Endothelial cell (in vitro differentiated cells): Measurements from ENCODE around the gene CTNND2. TPM values are rescaled to one million over a fixed set of nuclear protein-coding genes. Genes with fewer than 3 reads are reported as not detected.

Source experiments
- DNase-seq: peaks from one replicate; pipeline ENCODE4 v3.0.0; 2021; ENCODE audit warnings: low spot score
- H3K27ac Mint-ChIP-seq: one replicate; pipeline ENCODE4 v1.8.0; 2021; ENCODE audit warnings: mixed read lengths, inconsistent platforms; ENCODE audit not compliant: unreplicated experiment
- H3K27me3 Mint-ChIP-seq: one replicate; pipeline ENCODE4 v1.8.0; 2021; ENCODE audit warnings: mild to moderate bottlenecking, moderate library complexity, mixed read lengths, inconsistent platforms; ENCODE audit not compliant: unreplicated experiment
- H3K36me3 Mint-ChIP-seq: one replicate; pipeline ENCODE4 v1.8.0; 2021; ENCODE audit warnings: mild to moderate bottlenecking, low read depth, mixed read lengths, inconsistent platforms; ENCODE audit not compliant: unreplicated experiment
- H3K4me1 Mint-ChIP-seq: one replicate; pipeline ENCODE4 v1.8.0; 2021; ENCODE audit warnings: mild to moderate bottlenecking, mixed read lengths, inconsistent platforms; ENCODE audit not compliant: unreplicated experiment
- H3K4me3 Mint-ChIP-seq: one replicate; pipeline ENCODE4 v1.8.0; 2021; ENCODE audit warnings: mild to moderate bottlenecking, mixed read lengths, inconsistent platforms; ENCODE audit not compliant: unreplicated experiment
- H3K9me3 Mint-ChIP-seq: one replicate; pipeline ENCODE4 v1.8.0; 2021; ENCODE audit warnings: mixed read lengths, inconsistent platforms; ENCODE audit not compliant: unreplicated experiment
- CTCF ChIP-seq: fragments of 200-600 bp; sonication (generic); IDR thresholded peaks from one replicate; pipeline ENCODE4 v1.5.0; 2021; ENCODE audit warnings: antibody characterized with exemption; ENCODE audit not compliant: unreplicated experiment
- total RNA-seq: library from RNA; stranded (reverse); fragmentation: NEBNext Ultra II Directional; extraction: Animal tissue kit (Norgen Biotek cat#: 25700); gene quantifications from one replicate; pipeline ENCODE4 v1.2.1, GENCODE V29; 2021; ENCODE audit not compliant: unreplicated experiment

CTNND2 gene
- total RNA-seq, 1 donor from 2014 or later = 3.6 TPM

- Mint-ChIP-seq H3K4me3 (no peak overlapping the region), H3K36me3 (no peaks in the 10 kb centered on the region), H3K27ac (no peak overlapping the region), H3K27me3 (no peaks in the 10 kb centered on the region), H3K9me3 (no peaks in the 10 kb centered on the region), H3K4me1 (peaks cover 4% of the 10 kb centered on the region)
- DNase-seq = no peak
- no peak for TF ChIP-seq CTCF
These were observed 857.2 kb downstream of the CTNND2 start for GRCh38 chr5:11047030-11047429.

GRCh38 chr5:11046160-11046559 is 858.1 kb downstream of the CTNND2 start:
- no peak for TF ChIP-seq CTCF

GRCh38 chr5:11045411-11045810 is 858.8 kb downstream of the CTNND2 start:
- Mint-ChIP-seq H3K36me3 (no peaks in the 10 kb centered on the region), H3K27me3 (no peaks in the 10 kb centered on the region), H3K27ac (no peak overlapping the region), H3K4me1 (peaks cover 4% of the 10 kb centered on the region), H3K4me3 (no peak overlapping the region), H3K9me3 (no peaks in the 10 kb centered on the region)
- no peak for DNase-seq
- no peak for TF ChIP-seq CTCF

More at GRCh38 chr5:11046160-11046559, 858.1 kb downstream of the CTNND2 start:
- H3K4me1 Mint-ChIP-seq = peaks cover 4% of the 10 kb centered on the region
- no peak overlapping the region for H3K27ac Mint-ChIP-seq
- no peaks in the 10 kb centered on the region for H3K27me3 Mint-ChIP-seq
- DNase-seq = no peak
- H3K4me3 Mint-ChIP-seq = no peak overlapping the region
- H3K9me3 Mint-ChIP-seq = no peaks in the 10 kb centered on the region
- H3K36me3 Mint-ChIP-seq = no peaks in the 10 kb centered on the region

- no peaks in the 10 kb centered on the region for H3K36me3 Mint-ChIP-seq
- no peak overlapping the region for H3K27ac Mint-ChIP-seq
- no peak overlapping the region for H3K4me3 Mint-ChIP-seq
- no peak for TF ChIP-seq CTCF
- no peak for DNase-seq
- H3K27me3 Mint-ChIP-seq = no peaks in the 10 kb centered on the region
- H3K4me1 Mint-ChIP-seq = peaks cover 4% of the 10 kb centered on the region
- no peaks in the 10 kb centered on the region for H3K9me3 Mint-ChIP-seq
These were observed 859.7 kb downstream of the CTNND2 start for GRCh38 chr5:11044581-11044980.

GRCh38 chr5:11043881-11044280 is 860.4 kb downstream of the CTNND2 start:
- no peak for DNase-seq
- peaks cover 4% of the 10 kb centered on the region for H3K4me1 Mint-ChIP-seq
- no peaks in the 10 kb centered on the region for H3K9me3 Mint-ChIP-seq
- no peak overlapping the region for H3K4me3 Mint-ChIP-seq
- H3K36me3 Mint-ChIP-seq = no peaks in the 10 kb centered on the region
- TF ChIP-seq CTCF = no peak
- H3K27me3 Mint-ChIP-seq = no peaks in the 10 kb centered on the region
- no peak overlapping the region for H3K27ac Mint-ChIP-seq
